Activated CD4-positive, alpha-beta T cell treated with anti-CD3 and anti-CD28 coated beads for 4 hours (primary cell): Measurements from ENCODE around the gene F13A1.

Source experiments
- DNase-seq, 2 donors: peaks; one replicate each; pipeline ENCODE4 v3.0.0-alpha.2; 2020

Gene F13A1

GRCh38 chr6:6319952-6320811 is at the start of gene F13A1:
Gene F13A1 (minus strand): TSS chr6:6320662. CDS start chr6:6318664, 1,998 bp downstream.
- no peak for DNase-seq

GRCh38 chr6:6368684-6369052 is 48.2 kb upstream of the F13A1 start:
- DNase-seq = no peak

GRCh38 chr6:6368040-6368683 is 47.7 kb upstream of the F13A1 start:
- no peak for DNase-seq

GRCh38 chr6:6366803-6367202 is 46.3 kb upstream of the F13A1 start:
- DNase-seq = no peak

GRCh38 chr6:6365242-6365641 is 44.8 kb upstream of the F13A1 start:
- DNase-seq = no peak

GRCh38 chr6:6362056-6362840 is 41.8 kb upstream of the F13A1 start:
- DNase-seq = no peak

- no peak for DNase-seq
Observed at GRCh38 chr6:6357530-6357929, 37.1 kb upstream of the F13A1 start.

- DNase-seq = no peak
Observed at GRCh38 chr6:6357032-6357431, 36.6 kb upstream of the F13A1 start.

GRCh38 chr6:6352772-6353171 is 32.3 kb upstream of the F13A1 start:
- DNase-seq = no peak

GRCh38 chr6:6351511-6352025 is 31.1 kb upstream of the F13A1 start:
- DNase-seq = no peak

- DNase-seq = no peak
Observed at GRCh38 chr6:6350696-6351095, 30.2 kb upstream of the F13A1 start.

GRCh38 chr6:6348256-6348655 is 27.8 kb upstream of the F13A1 start:
- no peak for DNase-seq

GRCh38 chr6:6346427-6347023 is 26.1 kb upstream of the F13A1 start:
- no peak for DNase-seq

- no peak for DNase-seq
Observed at GRCh38 chr6:6333501-6333900, 13.0 kb upstream of the F13A1 start.

GRCh38 chr6:6332811-6333244 is 12.4 kb upstream of the F13A1 start:
- no peak for DNase-seq

- no peak for DNase-seq
Observed at GRCh38 chr6:6331946-6332601, 11.6 kb upstream of the F13A1 start.

GRCh38 chr6:6331393-6331792 is 10.9 kb upstream of the F13A1 start:
- no peak for DNase-seq

- DNase-seq = no peak
Observed at GRCh38 chr6:6330407-6330806, 9.9 kb upstream of the F13A1 start.

- no peak for DNase-seq
Observed at GRCh38 chr6:6328451-6328850, 8.0 kb upstream of the F13A1 start.

- no peak for DNase-seq
Observed at GRCh38 chr6:6323352-6323751, 2.9 kb upstream of the F13A1 start.

GRCh38 chr6:6320901-6321300 is 439 bp upstream of the F13A1 start:
- DNase-seq = no peak
